HEK293 (cell line): Measurements from ENCODE around the gene ITIH5.

Experiments used
- KLF16 ChIP-seq: fragments of 450-650 bp; formaldehyde crosslinking; IDR thresholded peaks from 2 replicates; pipeline ENCODE4 v1.5.1; 2017; ENCODE audit warnings: missing biosample characterization, missing genetic modification characterization
- MEIS1 ChIP-seq: sonication (generic); formaldehyde crosslinking; IDR thresholded peaks from 2 replicates; pipeline ENCODE4 v1.8.1; 2022; ENCODE audit warnings: missing genetic modification reagents, mild to moderate bottlenecking, borderline replicate concordance
- TCF7L2 ChIP-seq: IDR thresholded peaks from 2 replicates; pipeline ENCODE4 v1.6.1; 2011; ENCODE audit warnings: low read depth, mild to moderate bottlenecking, inconsistent platforms, low read length, moderate library complexity, borderline replicate concordance
- ZEB2 ChIP-seq: fragments of 450-650 bp; formaldehyde crosslinking; IDR thresholded peaks from 2 replicates; pipeline ENCODE4 v1.5.1; 2016; ENCODE audit warnings: missing biosample characterization, missing genetic modification characterization
- ZNF169 ChIP-seq: fragments of 450-650 bp; formaldehyde crosslinking; IDR thresholded peaks from 2 replicates; pipeline ENCODE4 v1.5.1; 2016; ENCODE audit warnings: missing biosample characterization, missing genetic modification characterization
- ZNF23 ChIP-seq: fragments of 450-650 bp; formaldehyde crosslinking; IDR thresholded peaks from 2 replicates; pipeline ENCODE4 v1.5.1; 2016; ENCODE audit warnings: missing biosample characterization, missing genetic modification characterization, borderline replicate concordance
- ZNF24 ChIP-seq: fragments of 450-650 bp; formaldehyde crosslinking; IDR thresholded peaks from 2 replicates; pipeline ENCODE4 v1.5.1; 2016; ENCODE audit warnings: missing biosample characterization, missing genetic modification characterization
- ZNF664 ChIP-seq: fragments of 450-650 bp; formaldehyde crosslinking; IDR thresholded peaks from 2 replicates; pipeline ENCODE4 v1.5.1; 2016; ENCODE audit warnings: missing biosample characterization, missing genetic modification characterization
- ZNF791 ChIP-seq: fragments of 450-650 bp; formaldehyde crosslinking; IDR thresholded peaks from 2 replicates; pipeline ENCODE4 v1.5.1; 2016; ENCODE audit warnings: missing biosample characterization, missing genetic modification characterization
- TF ChIP-seq, protein P1 (sequence below): fragments of 450-650 bp; formaldehyde crosslinking; IDR thresholded peaks from 2 replicates; pipeline ENCODE4 v1.5.1; 2016; ENCODE audit warnings: missing biosample characterization, missing genetic modification characterization
- TF ChIP-seq, protein P2 (sequence below): fragments of 450-650 bp; formaldehyde crosslinking; IDR thresholded peaks from 2 replicates; pipeline ENCODE4 v1.5.1; 2016; ENCODE audit warnings: missing biosample characterization, missing genetic modification characterization
- TF ChIP-seq, protein P3 (sequence below): fragments of 450-650 bp; formaldehyde crosslinking; IDR thresholded peaks from 2 replicates; pipeline ENCODE4 v1.5.1; 2017; ENCODE audit warnings: missing biosample characterization, missing genetic modification characterization
- TF ChIP-seq, protein P4 (sequence below): fragments of 450-650 bp; formaldehyde crosslinking; IDR thresholded peaks from 2 replicates; pipeline ENCODE4 v1.5.1; 2016; ENCODE audit warnings: missing biosample characterization, missing genetic modification characterization

DNA sequence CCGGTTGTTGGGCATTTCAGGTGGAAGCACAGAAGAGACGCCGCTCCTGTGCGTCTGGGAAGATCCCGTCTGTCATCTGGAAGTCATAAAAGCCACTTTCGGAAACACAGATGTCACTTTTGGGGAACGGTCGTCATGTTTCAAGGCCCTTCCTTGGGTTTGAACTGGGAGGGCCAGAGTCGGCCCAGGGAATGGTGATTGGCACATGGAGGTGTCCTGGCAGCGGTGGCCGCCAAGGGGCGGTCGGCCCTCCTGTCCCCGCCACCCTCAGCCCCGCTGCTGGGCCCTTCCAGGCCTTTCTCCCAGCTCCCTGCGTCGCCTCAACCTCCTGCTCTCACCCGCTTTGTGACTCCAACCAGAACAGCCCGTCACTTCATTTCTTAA is 140.8 kb downstream of the ITIH5 start:
- no peak for TF ChIP-seq ZNF169 (tag by site-specific recombination)
- TF ChIP-seq, protein P1, sequence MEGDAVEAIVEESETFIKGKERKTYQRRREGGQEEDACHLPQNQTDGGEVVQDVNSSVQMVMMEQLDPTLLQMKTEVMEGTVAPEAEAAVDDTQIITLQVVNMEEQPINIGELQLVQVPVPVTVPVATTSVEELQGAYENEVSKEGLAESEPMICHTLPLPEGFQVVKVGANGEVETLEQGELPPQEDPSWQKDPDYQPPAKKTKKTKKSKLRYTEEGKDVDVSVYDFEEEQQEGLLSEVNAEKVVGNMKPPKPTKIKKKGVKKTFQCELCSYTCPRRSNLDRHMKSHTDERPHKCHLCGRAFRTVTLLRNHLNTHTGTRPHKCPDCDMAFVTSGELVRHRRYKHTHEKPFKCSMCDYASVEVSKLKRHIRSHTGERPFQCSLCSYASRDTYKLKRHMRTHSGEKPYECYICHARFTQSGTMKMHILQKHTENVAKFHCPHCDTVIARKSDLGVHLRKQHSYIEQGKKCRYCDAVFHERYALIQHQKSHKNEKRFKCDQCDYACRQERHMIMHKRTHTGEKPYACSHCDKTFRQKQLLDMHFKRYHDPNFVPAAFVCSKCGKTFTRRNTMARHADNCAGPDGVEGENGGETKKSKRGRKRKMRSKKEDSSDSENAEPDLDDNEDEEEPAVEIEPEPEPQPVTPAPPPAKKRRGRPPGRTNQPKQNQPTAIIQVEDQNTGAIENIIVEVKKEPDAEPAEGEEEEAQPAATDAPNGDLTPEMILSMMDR (tag by site-specific recombination), result no peak
- no peak for TF ChIP-seq ZNF664 (tag by site-specific recombination)
- no peak for TF ChIP-seq KLF16 (tag by site-specific recombination)
- TF ChIP-seq, protein P2, sequence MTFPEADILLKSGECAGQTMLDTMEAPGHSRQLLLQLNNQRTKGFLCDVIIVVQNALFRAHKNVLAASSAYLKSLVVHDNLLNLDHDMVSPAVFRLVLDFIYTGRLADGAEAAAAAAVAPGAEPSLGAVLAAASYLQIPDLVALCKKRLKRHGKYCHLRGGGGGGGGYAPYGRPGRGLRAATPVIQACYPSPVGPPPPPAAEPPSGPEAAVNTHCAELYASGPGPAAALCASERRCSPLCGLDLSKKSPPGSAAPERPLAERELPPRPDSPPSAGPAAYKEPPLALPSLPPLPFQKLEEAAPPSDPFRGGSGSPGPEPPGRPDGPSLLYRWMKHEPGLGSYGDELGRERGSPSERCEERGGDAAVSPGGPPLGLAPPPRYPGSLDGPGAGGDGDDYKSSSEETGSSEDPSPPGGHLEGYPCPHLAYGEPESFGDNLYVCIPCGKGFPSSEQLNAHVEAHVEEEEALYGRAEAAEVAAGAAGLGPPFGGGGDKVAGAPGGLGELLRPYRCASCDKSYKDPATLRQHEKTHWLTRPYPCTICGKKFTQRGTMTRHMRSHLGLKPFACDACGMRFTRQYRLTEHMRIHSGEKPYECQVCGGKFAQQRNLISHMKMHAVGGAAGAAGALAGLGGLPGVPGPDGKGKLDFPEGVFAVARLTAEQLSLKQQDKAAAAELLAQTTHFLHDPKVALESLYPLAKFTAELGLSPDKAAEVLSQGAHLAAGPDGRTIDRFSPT (tag by site-specific recombination), result no peak
- TF ChIP-seq, protein P3, sequence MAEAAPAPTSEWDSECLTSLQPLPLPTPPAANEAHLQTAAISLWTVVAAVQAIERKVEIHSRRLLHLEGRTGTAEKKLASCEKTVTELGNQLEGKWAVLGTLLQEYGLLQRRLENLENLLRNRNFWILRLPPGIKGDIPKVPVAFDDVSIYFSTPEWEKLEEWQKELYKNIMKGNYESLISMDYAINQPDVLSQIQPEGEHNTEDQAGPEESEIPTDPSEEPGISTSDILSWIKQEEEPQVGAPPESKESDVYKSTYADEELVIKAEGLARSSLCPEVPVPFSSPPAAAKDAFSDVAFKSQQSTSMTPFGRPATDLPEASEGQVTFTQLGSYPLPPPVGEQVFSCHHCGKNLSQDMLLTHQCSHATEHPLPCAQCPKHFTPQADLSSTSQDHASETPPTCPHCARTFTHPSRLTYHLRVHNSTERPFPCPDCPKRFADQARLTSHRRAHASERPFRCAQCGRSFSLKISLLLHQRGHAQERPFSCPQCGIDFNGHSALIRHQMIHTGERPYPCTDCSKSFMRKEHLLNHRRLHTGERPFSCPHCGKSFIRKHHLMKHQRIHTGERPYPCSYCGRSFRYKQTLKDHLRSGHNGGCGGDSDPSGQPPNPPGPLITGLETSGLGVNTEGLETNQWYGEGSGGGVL (tag by site-specific recombination), result no peak
- TF ChIP-seq ZNF791 (tag by site-specific recombination), result no peak
- no peak for TF ChIP-seq ZNF23 (tag by site-specific recombination)
- TF ChIP-seq ZEB2 (tag by site-specific recombination), result no peak
- TF ChIP-seq, protein P4, sequence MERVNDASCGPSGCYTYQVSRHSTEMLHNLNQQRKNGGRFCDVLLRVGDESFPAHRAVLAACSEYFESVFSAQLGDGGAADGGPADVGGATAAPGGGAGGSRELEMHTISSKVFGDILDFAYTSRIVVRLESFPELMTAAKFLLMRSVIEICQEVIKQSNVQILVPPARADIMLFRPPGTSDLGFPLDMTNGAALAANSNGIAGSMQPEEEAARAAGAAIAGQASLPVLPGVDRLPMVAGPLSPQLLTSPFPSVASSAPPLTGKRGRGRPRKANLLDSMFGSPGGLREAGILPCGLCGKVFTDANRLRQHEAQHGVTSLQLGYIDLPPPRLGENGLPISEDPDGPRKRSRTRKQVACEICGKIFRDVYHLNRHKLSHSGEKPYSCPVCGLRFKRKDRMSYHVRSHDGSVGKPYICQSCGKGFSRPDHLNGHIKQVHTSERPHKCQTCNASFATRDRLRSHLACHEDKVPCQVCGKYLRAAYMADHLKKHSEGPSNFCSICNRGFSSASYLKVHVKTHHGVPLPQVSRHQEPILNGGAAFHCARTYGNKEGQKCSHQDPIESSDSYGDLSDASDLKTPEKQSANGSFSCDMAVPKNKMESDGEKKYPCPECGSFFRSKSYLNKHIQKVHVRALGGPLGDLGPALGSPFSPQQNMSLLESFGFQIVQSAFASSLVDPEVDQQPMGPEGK (tag by site-specific recombination), result no peak
- no peak for TF ChIP-seq TCF7L2
- no peak for TF ChIP-seq MEIS1
- no peak for TF ChIP-seq ZNF24 (tag by site-specific recombination)
